ENCODE results near the gene TACR1. TPM values are rescaled to one million over a fixed set of nuclear protein-coding genes. Genes with fewer than 3 reads are reported as not detected.
"Not testable (repeated sequence)": the region's sequence is repeated elsewhere in the genome, so short reads cannot be mapped to it uniquely, and the experiment has no call there.

The TACR1 gene
- total RNA-seq, 1 experiment from 2014 or later, result not detected

DNA sequence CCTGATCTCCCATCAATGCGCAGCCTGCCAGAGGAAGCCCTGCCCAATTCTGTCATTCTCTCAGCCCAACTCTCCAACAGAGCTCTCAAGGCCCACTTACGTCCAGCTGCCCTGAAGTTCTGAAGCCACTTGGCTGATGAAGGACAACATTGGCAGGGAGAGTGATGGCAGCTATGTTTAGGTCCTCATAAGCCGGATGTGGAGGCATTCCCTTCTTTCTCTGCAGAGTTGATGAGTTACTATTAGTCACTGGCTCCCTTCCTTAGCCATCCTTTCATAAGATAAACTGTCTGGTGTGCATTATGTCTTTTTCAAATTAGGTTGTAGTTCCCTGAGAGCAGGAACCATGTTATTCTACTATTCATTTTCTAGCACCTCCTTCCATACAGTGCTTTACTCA lies 22.5 kb upstream of the TACR1 start:
- no peak overlapping the region for H3K4me3 Mint-ChIP-seq (ENCODE audit: low read depth, unreplicated experiment)
- no peaks in the 10 kb centered on the region for H3K36me3 Mint-ChIP-seq (ENCODE audit: insufficient read depth, unreplicated experiment)
- H3K9me3 Mint-ChIP-seq (ENCODE audit: low read depth, unreplicated experiment), result no peaks in the 10 kb centered on the region
- H3K27me3 Mint-ChIP-seq (ENCODE audit: unreplicated experiment), result peaks cover 39% of the 10 kb centered on the region
- CTCF ChIA-PET, result no interaction called here
- no peak overlapping the region for H3K27ac Mint-ChIP-seq (ENCODE audit: unreplicated experiment)
- no peak for DNase-seq
- TF ChIP-seq, protein P1, sequence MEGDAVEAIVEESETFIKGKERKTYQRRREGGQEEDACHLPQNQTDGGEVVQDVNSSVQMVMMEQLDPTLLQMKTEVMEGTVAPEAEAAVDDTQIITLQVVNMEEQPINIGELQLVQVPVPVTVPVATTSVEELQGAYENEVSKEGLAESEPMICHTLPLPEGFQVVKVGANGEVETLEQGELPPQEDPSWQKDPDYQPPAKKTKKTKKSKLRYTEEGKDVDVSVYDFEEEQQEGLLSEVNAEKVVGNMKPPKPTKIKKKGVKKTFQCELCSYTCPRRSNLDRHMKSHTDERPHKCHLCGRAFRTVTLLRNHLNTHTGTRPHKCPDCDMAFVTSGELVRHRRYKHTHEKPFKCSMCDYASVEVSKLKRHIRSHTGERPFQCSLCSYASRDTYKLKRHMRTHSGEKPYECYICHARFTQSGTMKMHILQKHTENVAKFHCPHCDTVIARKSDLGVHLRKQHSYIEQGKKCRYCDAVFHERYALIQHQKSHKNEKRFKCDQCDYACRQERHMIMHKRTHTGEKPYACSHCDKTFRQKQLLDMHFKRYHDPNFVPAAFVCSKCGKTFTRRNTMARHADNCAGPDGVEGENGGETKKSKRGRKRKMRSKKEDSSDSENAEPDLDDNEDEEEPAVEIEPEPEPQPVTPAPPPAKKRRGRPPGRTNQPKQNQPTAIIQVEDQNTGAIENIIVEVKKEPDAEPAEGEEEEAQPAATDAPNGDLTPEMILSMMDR (IDR thresholded peaks at IDR 0.05; ENCODE audit: unreplicated experiment), result no peak
- intact Hi-C loops (cut with micrococcal nuclease; ENCODE audit: unreplicated experiment), result no loop called here
- BruUV-seq (replicated peaks), result no TSS peak
- H3K4me1 Mint-ChIP-seq (ENCODE audit: low read depth, unreplicated experiment), result no peaks in the 10 kb centered on the region

DNA sequence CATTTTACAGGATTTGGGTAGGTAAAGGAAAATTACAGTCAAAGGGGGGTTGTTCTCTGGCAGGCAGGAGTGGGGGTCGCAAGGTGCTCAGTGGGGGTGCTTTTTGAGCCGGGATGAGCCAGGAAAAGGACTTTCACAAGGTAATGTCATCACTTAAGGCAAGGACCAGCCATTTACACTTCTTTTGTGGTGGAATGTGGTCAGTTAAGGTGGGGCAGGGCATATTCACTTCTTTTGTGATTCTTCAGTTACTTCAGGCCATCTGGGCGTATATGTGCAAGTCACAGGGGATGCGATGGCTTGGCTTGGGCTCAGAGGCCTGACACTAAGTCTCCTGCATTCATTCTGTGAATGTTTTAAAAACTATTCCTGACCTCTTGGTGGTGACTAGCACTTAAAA lies 19.9 kb upstream of the TACR1 start:
- BruUV-seq (replicated peaks); H3K4me1 Mint-ChIP-seq (ENCODE audit: low read depth, unreplicated experiment); H3K27ac Mint-ChIP-seq (ENCODE audit: unreplicated experiment); H3K4me3 Mint-ChIP-seq (ENCODE audit: low read depth, unreplicated experiment); H3K9me3 Mint-ChIP-seq (ENCODE audit: low read depth, unreplicated experiment); DNase-seq; H3K36me3 Mint-ChIP-seq (ENCODE audit: insufficient read depth, unreplicated experiment); CTCF ChIA-PET; intact Hi-C loops (cut with micrococcal nuclease; ENCODE audit: unreplicated experiment): not testable (repeated sequence)
- H3K27me3 Mint-ChIP-seq (ENCODE audit: unreplicated experiment), result peaks cover 47% of the 10 kb centered on the region

DNA sequence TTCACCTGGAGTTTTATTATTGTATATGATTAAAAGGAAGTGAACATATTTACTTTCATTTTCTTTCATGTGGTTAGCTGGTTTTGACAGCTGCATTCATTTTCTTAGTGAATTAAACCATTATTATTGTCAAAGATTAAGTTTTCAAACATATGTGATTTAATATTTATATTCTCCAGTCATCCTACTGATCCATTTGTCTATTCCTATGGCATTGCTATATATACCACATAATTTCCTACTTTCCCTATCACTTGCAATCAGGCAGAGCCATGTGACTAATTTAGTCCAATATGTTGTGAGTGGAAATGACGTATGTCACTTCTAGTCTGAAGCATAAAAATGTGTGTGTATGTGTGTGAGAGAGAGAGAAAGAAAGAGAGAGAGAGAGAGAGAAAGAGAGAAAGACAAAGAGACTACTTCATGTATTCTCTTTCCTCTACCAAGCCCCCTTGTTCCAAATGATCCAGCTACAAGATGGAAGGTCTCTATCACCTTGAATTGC lies 12.0 kb upstream of the TACR1 start:
- Mint-ChIP-seq H3K36me3 (ENCODE audit: insufficient read depth, unreplicated experiment) (no peaks in the 10 kb centered on the region), H3K4me3 (ENCODE audit: low read depth, unreplicated experiment) (no peak overlapping the region), H3K9me3 (ENCODE audit: low read depth, unreplicated experiment) (no peaks in the 10 kb centered on the region), H3K27ac (ENCODE audit: unreplicated experiment) (no peak overlapping the region), H3K4me1 (ENCODE audit: low read depth, unreplicated experiment) (no peaks in the 10 kb centered on the region), H3K27me3 (ENCODE audit: unreplicated experiment) (peaks cover 44% of the 10 kb centered on the region)
- no TSS peak for BruUV-seq (replicated peaks)
- intact Hi-C loops (cut with micrococcal nuclease; ENCODE audit: unreplicated experiment), result no loop called here
- TF ChIP-seq, protein P1 (IDR thresholded peaks at IDR 0.05; ENCODE audit: unreplicated experiment), result no peak
- CTCF ChIA-PET, result no interaction called here
- DNase-seq, result no peak

DNA sequence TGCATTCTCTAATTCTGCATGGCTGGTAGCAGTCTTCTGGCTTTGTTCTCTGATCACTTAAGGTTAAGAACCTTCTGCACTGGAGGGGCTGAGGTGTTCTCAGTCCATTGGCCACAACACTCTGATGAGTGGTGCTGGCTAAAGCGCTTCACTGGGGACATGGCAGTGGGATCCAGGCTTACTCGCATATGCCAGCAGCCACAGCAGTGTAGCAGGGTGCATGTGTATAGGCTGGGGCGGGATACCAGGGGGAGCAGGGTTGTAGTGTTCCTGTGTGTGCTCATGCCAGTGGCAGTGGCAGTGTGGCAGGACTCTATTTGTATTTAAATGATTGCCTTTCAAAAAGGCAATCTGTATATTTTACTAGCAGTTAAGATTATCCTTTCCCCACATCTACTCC lies 11.1 kb upstream of the TACR1 start:
- DNase-seq, result no peak
- Mint-ChIP-seq H3K4me3 (ENCODE audit: low read depth, unreplicated experiment) (no peak overlapping the region), H3K36me3 (ENCODE audit: insufficient read depth, unreplicated experiment) (no peaks in the 10 kb centered on the region), H3K4me1 (ENCODE audit: low read depth, unreplicated experiment) (no peaks in the 10 kb centered on the region), H3K9me3 (ENCODE audit: low read depth, unreplicated experiment) (no peaks in the 10 kb centered on the region), H3K27ac (ENCODE audit: unreplicated experiment) (no peak overlapping the region), H3K27me3 (ENCODE audit: unreplicated experiment) (peaks cover 46% of the 10 kb centered on the region)
- TF ChIP-seq, protein P1 (IDR thresholded peaks at IDR 0.05; ENCODE audit: unreplicated experiment), result no peak
- no TSS peak for BruUV-seq (replicated peaks)
- CTCF ChIA-PET, result no interaction called here
- intact Hi-C loops (cut with micrococcal nuclease; ENCODE audit: unreplicated experiment), result no loop called here

DNA sequence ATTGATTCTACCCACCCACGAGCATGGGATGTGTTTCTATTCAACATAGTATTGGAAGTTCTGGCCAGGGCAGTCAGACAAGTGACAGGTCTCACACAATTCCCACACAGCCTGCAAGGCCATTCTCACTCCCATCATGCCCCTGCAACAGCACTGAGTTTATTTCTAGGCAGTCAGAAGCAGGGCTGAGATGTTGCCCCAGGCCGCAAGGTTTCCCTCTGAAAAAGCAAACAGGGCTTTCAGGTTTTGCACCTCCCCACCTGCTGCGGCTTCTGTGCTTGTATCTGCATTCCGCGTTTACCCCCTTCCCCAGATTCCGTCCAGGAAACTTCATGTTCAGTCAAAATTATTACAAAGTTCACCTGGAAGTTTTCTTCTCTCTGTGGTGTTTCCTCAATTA lies 9.4 kb upstream of the TACR1 start:
- TF ChIP-seq, protein P1 (IDR thresholded peaks at IDR 0.05; ENCODE audit: unreplicated experiment), result no peak
- CTCF ChIA-PET, result no interaction called here
- H3K36me3 Mint-ChIP-seq (ENCODE audit: insufficient read depth, unreplicated experiment), result no peaks in the 10 kb centered on the region
- no peak overlapping the region for H3K4me3 Mint-ChIP-seq (ENCODE audit: low read depth, unreplicated experiment)
- H3K27ac Mint-ChIP-seq (ENCODE audit: unreplicated experiment), result no peak overlapping the region
- no peak for DNase-seq
- no peaks in the 10 kb centered on the region for H3K4me1 Mint-ChIP-seq (ENCODE audit: low read depth, unreplicated experiment)
- no peaks in the 10 kb centered on the region for H3K9me3 Mint-ChIP-seq (ENCODE audit: low read depth, unreplicated experiment)
- peaks cover 59% of the 10 kb centered on the region for H3K27me3 Mint-ChIP-seq (ENCODE audit: unreplicated experiment)
- intact Hi-C loops (cut with micrococcal nuclease; ENCODE audit: unreplicated experiment), result no loop called here
- BruUV-seq (replicated peaks), result no TSS peak
